ENCODE data around the gene LRBA. TPM values are rescaled to one million over a fixed set of nuclear protein-coding genes. Genes with fewer than 3 reads are reported as not detected.

LRBA gene
- total and polyA plus RNA-seq, 4 donors: 11.8 to 149 (median 34.2) TPM

DNA sequence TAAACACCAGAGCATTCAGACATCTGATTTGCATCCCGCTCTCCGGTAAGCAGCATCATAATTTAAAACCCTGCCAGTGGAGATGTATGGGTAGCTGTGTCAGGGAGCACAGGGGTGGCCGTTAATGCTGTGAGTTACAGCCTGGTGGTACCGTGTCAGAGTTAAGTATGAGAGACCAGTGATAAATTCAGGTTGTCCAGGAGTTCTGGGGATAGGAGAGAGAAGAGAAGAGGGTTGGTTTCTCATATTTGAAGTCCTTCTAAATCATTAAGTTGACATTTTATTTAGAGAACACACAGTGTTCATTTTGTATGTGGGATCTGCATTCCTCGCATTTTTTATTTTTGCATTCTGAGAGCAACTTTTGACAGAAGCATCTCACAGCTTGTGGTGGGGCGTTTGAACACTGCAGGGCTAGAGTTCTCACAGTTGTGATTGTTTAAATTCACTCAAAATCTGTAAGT is 779.2 kb downstream of the LRBA start:
- Histone ChIP-seq H3K27ac (ENCODE audit: low read depth in 1 of 2, low read length in 1 of 2) (no peak overlapping the region), H3K4me1 (ENCODE audit: control insufficient read depth in 5 of 5, insufficient read depth in 5 of 5, low read length in 5 of 5) (peaks cover 0 to 32% (median 12%) of the 10 kb centered on the region in 5 donors), H3K4me3 (no peak overlapping the region), H3K9me3 (ENCODE audit: control insufficient read depth in 4 of 4, insufficient read depth in 3 of 4, low read length in 3 of 4) (no peaks in the 10 kb centered on the region), H3K36me3 (ENCODE audit: control insufficient read depth in 4 of 4, insufficient read depth in 4 of 4, low read length in 4 of 4) (peaks cover 0 to 7% (median 2%) of the 10 kb centered on the region in 4 donors), H3K9ac (ENCODE audit: insufficient read depth in 1 of 2, low read length in 2 of 2) (no peak overlapping the region), H3K27me3 (ENCODE audit: control insufficient read depth in 3 of 3, insufficient read depth in 3 of 3, low read length in 2 of 3) (no peaks in the 10 kb centered on the region)
- 74 to 88% methylated on average over 6 of the region's 6 CpGs for WGBS, 2 donors
- TF ChIP-seq, protein P1, sequence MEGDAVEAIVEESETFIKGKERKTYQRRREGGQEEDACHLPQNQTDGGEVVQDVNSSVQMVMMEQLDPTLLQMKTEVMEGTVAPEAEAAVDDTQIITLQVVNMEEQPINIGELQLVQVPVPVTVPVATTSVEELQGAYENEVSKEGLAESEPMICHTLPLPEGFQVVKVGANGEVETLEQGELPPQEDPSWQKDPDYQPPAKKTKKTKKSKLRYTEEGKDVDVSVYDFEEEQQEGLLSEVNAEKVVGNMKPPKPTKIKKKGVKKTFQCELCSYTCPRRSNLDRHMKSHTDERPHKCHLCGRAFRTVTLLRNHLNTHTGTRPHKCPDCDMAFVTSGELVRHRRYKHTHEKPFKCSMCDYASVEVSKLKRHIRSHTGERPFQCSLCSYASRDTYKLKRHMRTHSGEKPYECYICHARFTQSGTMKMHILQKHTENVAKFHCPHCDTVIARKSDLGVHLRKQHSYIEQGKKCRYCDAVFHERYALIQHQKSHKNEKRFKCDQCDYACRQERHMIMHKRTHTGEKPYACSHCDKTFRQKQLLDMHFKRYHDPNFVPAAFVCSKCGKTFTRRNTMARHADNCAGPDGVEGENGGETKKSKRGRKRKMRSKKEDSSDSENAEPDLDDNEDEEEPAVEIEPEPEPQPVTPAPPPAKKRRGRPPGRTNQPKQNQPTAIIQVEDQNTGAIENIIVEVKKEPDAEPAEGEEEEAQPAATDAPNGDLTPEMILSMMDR (IDR thresholded peaks at IDR 0.05; ENCODE audit: control extremely low read depth, extremely low read depth): no peak
- DNase-seq: no peak
- ATAC-seq (ENCODE audit: insufficient read depth, low FRiP score): no peak

DNA sequence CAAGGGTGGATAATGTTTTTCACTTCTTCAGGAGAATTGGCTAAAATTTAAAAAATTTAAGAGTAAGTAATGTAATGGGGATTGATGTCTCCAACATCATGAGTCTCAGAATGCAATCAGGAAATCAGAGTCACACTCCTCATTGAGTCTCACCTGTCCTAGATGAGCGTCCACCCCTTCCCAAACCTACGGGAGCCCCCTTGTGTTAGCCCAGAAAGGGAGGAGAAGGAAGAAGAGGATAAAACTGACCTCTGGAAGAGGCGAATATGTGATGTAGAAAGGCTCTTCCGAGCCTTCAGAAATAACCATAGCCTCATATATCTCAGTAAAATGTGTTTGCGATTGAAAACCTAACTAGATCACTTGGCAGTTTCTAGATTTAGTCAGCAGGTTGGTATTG is 779.8 kb downstream of the LRBA start:
- WGBS, 2 donors: 90 to 93% methylated on average over 5 of the region's 5 CpGs
- Histone ChIP-seq H3K9ac (ENCODE audit: insufficient read depth in 1 of 2, low read length in 2 of 2) (no peak overlapping the region), H3K27ac (ENCODE audit: low read depth in 1 of 2, low read length in 1 of 2) (no peak overlapping the region), H3K9me3 (ENCODE audit: control insufficient read depth in 4 of 4, insufficient read depth in 3 of 4, low read length in 3 of 4) (no peaks in the 10 kb centered on the region), H3K36me3 (ENCODE audit: control insufficient read depth in 4 of 4, insufficient read depth in 4 of 4, low read length in 4 of 4) (peaks cover 0 to 7% (median 2%) of the 10 kb centered on the region in 4 donors), H3K4me3 (no peak overlapping the region), H3K27me3 (ENCODE audit: control insufficient read depth in 3 of 3, insufficient read depth in 3 of 3, low read length in 2 of 3) (no peaks in the 10 kb centered on the region), H3K4me1 (ENCODE audit: control insufficient read depth in 5 of 5, insufficient read depth in 5 of 5, low read length in 5 of 5) (peaks cover 0 to 37% (median 12%) of the 10 kb centered on the region in 5 donors)
- ATAC-seq (ENCODE audit: insufficient read depth, low FRiP score): no peak
- DNase-seq: no peak
- TF ChIP-seq, protein P1 (IDR thresholded peaks at IDR 0.05; ENCODE audit: control extremely low read depth, extremely low read depth): no peak

DNA sequence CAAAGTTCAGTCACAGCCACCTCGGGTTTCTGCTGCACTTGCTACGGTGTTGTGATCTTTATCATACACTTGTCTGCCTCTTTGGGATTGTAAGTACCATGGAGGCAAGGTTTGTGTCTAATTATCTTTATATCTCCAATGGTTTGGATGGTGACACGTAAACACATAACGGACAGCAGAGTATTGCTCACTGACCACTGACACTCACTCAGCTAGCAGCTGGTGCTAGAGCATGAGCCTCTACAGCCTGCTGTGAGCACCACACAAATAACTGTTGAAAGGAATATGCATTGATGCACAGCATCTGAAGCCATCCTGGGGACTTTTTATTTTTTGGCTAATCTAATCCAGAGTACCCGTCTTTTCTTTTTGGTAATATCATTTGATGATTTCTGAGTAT is 780.8 kb downstream of the LRBA start:
- TF ChIP-seq, protein P1 (IDR thresholded peaks at IDR 0.05; ENCODE audit: control extremely low read depth, extremely low read depth): no peak
- Histone ChIP-seq H3K36me3 (ENCODE audit: control insufficient read depth in 4 of 4, insufficient read depth in 4 of 4, low read length in 4 of 4) (peaks cover 0 to 7% (median 2%) of the 10 kb centered on the region in 4 donors), H3K4me1 (ENCODE audit: control insufficient read depth in 5 of 5, insufficient read depth in 5 of 5, low read length in 5 of 5) (peaks cover 0 to 46% (median 12%) of the 10 kb centered on the region in 5 donors), H3K27me3 (ENCODE audit: control insufficient read depth in 3 of 3, insufficient read depth in 3 of 3, low read length in 2 of 3) (no peaks in the 10 kb centered on the region), H3K27ac (ENCODE audit: low read depth in 1 of 2, low read length in 1 of 2) (no peak overlapping the region), H3K9me3 (ENCODE audit: control insufficient read depth in 4 of 4, insufficient read depth in 3 of 4, low read length in 3 of 4) (no peaks in the 10 kb centered on the region), H3K9ac (ENCODE audit: insufficient read depth in 1 of 2, low read length in 2 of 2) (no peak overlapping the region), H3K4me3 (no peak overlapping the region)
- WGBS, 2 donors: 92 to 94% methylated on average over 5 of the region's 5 CpGs
- DNase-seq (no peak), ATAC-seq (ENCODE audit: insufficient read depth, low FRiP score) (no peak)

DNA sequence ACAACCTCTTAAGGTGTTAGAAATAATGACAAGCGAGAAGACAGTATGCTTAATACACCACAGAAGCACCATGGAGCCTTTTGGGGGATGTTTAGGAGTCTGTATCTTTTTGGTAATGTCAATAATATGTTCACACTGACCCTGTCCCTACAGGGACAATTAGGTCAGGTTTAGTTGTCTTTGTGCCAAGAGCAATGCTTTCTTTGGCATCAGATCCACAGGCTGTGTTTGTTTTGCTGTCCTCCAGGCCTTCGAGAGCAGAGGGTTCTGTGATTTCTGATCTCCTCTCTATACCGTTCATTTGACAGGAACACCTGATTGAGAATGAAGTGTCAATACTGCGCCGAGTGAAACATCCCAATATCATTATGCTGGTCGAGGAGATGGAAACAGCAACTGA is 783.1 kb downstream of the LRBA start:
- Histone ChIP-seq H3K9me3 (ENCODE audit: control insufficient read depth in 4 of 4, insufficient read depth in 3 of 4, low read length in 3 of 4) (no peaks in the 10 kb centered on the region), H3K4me1 (ENCODE audit: control insufficient read depth in 5 of 5, insufficient read depth in 5 of 5, low read length in 5 of 5) (peaks cover 0 to 41% (median 6%) of the 10 kb centered on the region in 5 donors), H3K27ac (ENCODE audit: low read depth in 1 of 2, low read length in 1 of 2) (no peak overlapping the region), H3K27me3 (ENCODE audit: control insufficient read depth in 3 of 3, insufficient read depth in 3 of 3, low read length in 2 of 3) (no peaks in the 10 kb centered on the region), H3K36me3 (ENCODE audit: control insufficient read depth in 4 of 4, insufficient read depth in 4 of 4, low read length in 4 of 4) (peaks cover 0 to 7% (median 3%) of the 10 kb centered on the region in 4 donors), H3K4me3 (no peak overlapping the region), H3K9ac (ENCODE audit: insufficient read depth in 1 of 2, low read length in 2 of 2) (no peak overlapping the region)
- DNase-seq (no peak), ATAC-seq (ENCODE audit: insufficient read depth, low FRiP score) (no peak)
- TF ChIP-seq, protein P1 (IDR thresholded peaks at IDR 0.05; ENCODE audit: control extremely low read depth, extremely low read depth): no peak
- WGBS, 2 donors: 71 to 88% methylated on average over 6 of the region's 6 CpGs
